Astrocyte (in vitro differentiated cells and primary cell): ENCODE data around the gene LEFTY1.

Experiments used
- CTCF ChIP-seq: IDR thresholded peaks from 2 replicates; pipeline ENCODE4 v1.5.1; 2011; ENCODE audit warnings: low read depth, mild to moderate bottlenecking, inconsistent platforms, low read length, moderate library complexity; ENCODE audit not compliant: insufficient read depth
- EZH2 ChIP-seq: IDR thresholded peaks from 2 replicates; pipeline ENCODE4 v1.6.1; 2012; ENCODE audit warnings: mild to moderate bottlenecking, low read length, inconsistent platforms; ENCODE audit not compliant: insufficient read depth

GRCh38 chr1:225936523-225936922 lies 47.6 kb upstream of the LEFTY1 start:
- TF ChIP-seq CTCF (no peak), EZH2 (no peak)
